Uterus (tissue), 4 donors: ENCODE data around the gene SRGAP2B. TPM values are rescaled to one million over a fixed set of nuclear protein-coding genes. Genes with fewer than 3 reads are reported as not detected.
"Not testable (repeated sequence)": the region's sequence is repeated elsewhere in the genome, so short reads cannot be mapped to it uniquely, and the experiment has no call there.

Experiments used
- DNase-seq, 2 donors: peaks; one replicate each; pipeline ENCODE4 v3.0.0-alpha.2; 2019 to 2020
- H3K27ac ChIP-seq, 2 donors: fragments of 200-600 bp; sonication (generic); 1 replicate in 1 of 2; 2 replicates in 1 of 2; pipeline ENCODE4 v1.5.1; 2016 to 2018
- H3K27me3 ChIP-seq, 2 donors: fragments of 200-600 bp; sonication (generic); one replicate each; pipeline ENCODE4 v1.5.1; 2018 to 2019; ENCODE audit warnings: control low read depth in 1 of 2
- H3K36me3 ChIP-seq, 2 donors: fragments of 200-600 bp; sonication (generic); one replicate each; pipeline ENCODE4 v1.5.1; 2019; ENCODE audit warnings: control low read depth in 1 of 2
- H3K4me1 ChIP-seq, 2 donors: fragments of 200-600 bp; sonication (generic); one replicate each; pipeline ENCODE4 v1.5.1; 2018 to 2019; ENCODE audit warnings: control low read depth in 1 of 2
- H3K4me3 ChIP-seq, 2 donors: fragments of 200-600 bp; sonication (generic); 1 replicate in 1 of 2; 2 replicates in 1 of 2; pipeline ENCODE4 v1.5.1; 2018 to 2019; ENCODE audit warnings: mild to moderate bottlenecking in 1 of 2
- H3K9me3 ChIP-seq, 2 donors: fragments of 200-600 bp; sonication (generic); one replicate each; pipeline ENCODE4 v1.5.1; 2019; ENCODE audit warnings: control low read depth in 1 of 2
- intact Hi-C: fragments of 100-400 bp; cut with DNase I; formaldehyde crosslinking; loops from one replicate; pipeline ENCODE4 v1.15.1; 2023; ENCODE audit warnings: low total_unique reads
- total RNA-seq, 4 donors: library from RNA; depleted of rRNA in 3 of 4; stranded (reverse); fragments of >200 nt in 3 of 4; gene quantifications; one replicate each; pipeline versions ENCODE4 v1.1.0 to v1.2.4, GENCODE V29; 2014 to 2023
- donor health status: DM: yes; HTN: yes; CAD: no.

SRGAP2B gene
- total RNA-seq, 4 donors from 2014 or later = 3.1 to 51.3 (median 26.9) TPM

GRCh38 chr1:145077872-145078786, 17.0 kb downstream of the SRGAP2B start:
- H3K27ac ChIP-seq, H3K4me3 ChIP-seq, H3K4me1 ChIP-seq, H3K36me3 ChIP-seq, H3K27me3 ChIP-seq, DNase-seq, H3K9me3 ChIP-seq, intact Hi-C loops: not testable (repeated sequence)

GRCh38 chr1:145076877-145077276, 18.3 kb downstream of the SRGAP2B start:
- DNase-seq, H3K27ac ChIP-seq, H3K9me3 ChIP-seq, H3K4me1 ChIP-seq, H3K4me3 ChIP-seq, H3K36me3 ChIP-seq, intact Hi-C loops, H3K27me3 ChIP-seq: not testable (repeated sequence)

GRCh38 chr1:145074021-145074559, 21.0 kb downstream of the SRGAP2B start:
- H3K27ac ChIP-seq, H3K27me3 ChIP-seq, H3K4me1 ChIP-seq, DNase-seq, H3K4me3 ChIP-seq, intact Hi-C loops, H3K9me3 ChIP-seq, H3K36me3 ChIP-seq: not testable (repeated sequence)

- intact Hi-C loops = not testable (repeated sequence)
Measured at GRCh38 chr1:145071569-145071968, 23.6 kb downstream of the SRGAP2B start.

GRCh38 chr1:145066486-145066885, 28.6 kb downstream of the SRGAP2B start:
- H3K4me1 ChIP-seq, H3K27me3 ChIP-seq, H3K4me3 ChIP-seq, H3K36me3 ChIP-seq, H3K27ac ChIP-seq, intact Hi-C loops, DNase-seq, H3K9me3 ChIP-seq: not testable (repeated sequence)

More at GRCh38 chr1:145071569-145071968, 23.6 kb downstream of the SRGAP2B start:
- not testable (repeated sequence) for H3K4me1 ChIP-seq, H3K9me3 ChIP-seq, DNase-seq, H3K27me3 ChIP-seq, H3K36me3 ChIP-seq, H3K4me3 ChIP-seq, H3K27ac ChIP-seq

- H3K36me3 ChIP-seq, H3K27me3 ChIP-seq, intact Hi-C loops, DNase-seq, H3K9me3 ChIP-seq, H3K4me1 ChIP-seq, H3K4me3 ChIP-seq, H3K27ac ChIP-seq: not testable (repeated sequence)
Measured at GRCh38 chr1:145065194-145065826, 29.8 kb downstream of the SRGAP2B start.

GRCh38 chr1:145063941-145064648, 31.0 kb downstream of the SRGAP2B start:
- H3K4me1 ChIP-seq, DNase-seq, H3K4me3 ChIP-seq, H3K36me3 ChIP-seq, H3K27ac ChIP-seq, H3K27me3 ChIP-seq, intact Hi-C loops, H3K9me3 ChIP-seq: not testable (repeated sequence)

- H3K4me1 ChIP-seq, H3K27ac ChIP-seq, H3K27me3 ChIP-seq, H3K36me3 ChIP-seq, H3K9me3 ChIP-seq, intact Hi-C loops, DNase-seq, H3K4me3 ChIP-seq: not testable (repeated sequence)
Measured at GRCh38 chr1:145063285-145063684, 31.8 kb downstream of the SRGAP2B start.

- H3K27me3 ChIP-seq, DNase-seq, H3K9me3 ChIP-seq, H3K27ac ChIP-seq, H3K36me3 ChIP-seq, H3K4me3 ChIP-seq, intact Hi-C loops, H3K4me1 ChIP-seq: not testable (repeated sequence)
Measured at GRCh38 chr1:145058184-145058583, 36.9 kb downstream of the SRGAP2B start.

GRCh38 chr1:145055217-145055760, 39.8 kb downstream of the SRGAP2B start:
- H3K4me1 ChIP-seq, DNase-seq, H3K27ac ChIP-seq, H3K27me3 ChIP-seq, H3K36me3 ChIP-seq, H3K9me3 ChIP-seq, H3K4me3 ChIP-seq, intact Hi-C loops: not testable (repeated sequence)

GRCh38 chr1:145053428-145053827, 41.7 kb downstream of the SRGAP2B start:
- H3K4me3 ChIP-seq, H3K9me3 ChIP-seq, intact Hi-C loops, H3K27me3 ChIP-seq, DNase-seq, H3K36me3 ChIP-seq, H3K4me1 ChIP-seq, H3K27ac ChIP-seq: not testable (repeated sequence)

GRCh38 chr1:145052019-145052776, 42.9 kb downstream of the SRGAP2B start:
- H3K4me1 ChIP-seq, intact Hi-C loops, H3K9me3 ChIP-seq, H3K27ac ChIP-seq, H3K4me3 ChIP-seq, H3K36me3 ChIP-seq, DNase-seq, H3K27me3 ChIP-seq: not testable (repeated sequence)
